Ishikawa (cell line): ENCODE measurements around the gene ZNF92.

Experiments
- CEBPB ChIP-seq: IDR thresholded peaks from 2 replicates; pipeline ENCODE4 v1.6.1; 2012
- CREB1 ChIP-seq: IDR thresholded peaks from 2 replicates; pipeline ENCODE4 v1.6.1; 2012; ENCODE audit warnings: low read depth
- EGR1 ChIP-seq: IDR thresholded peaks from 2 replicates; pipeline ENCODE4 v1.6.1; 2012
- EP300 ChIP-seq: IDR thresholded peaks from 2 replicates; pipeline ENCODE4 v1.6.1; 2012; ENCODE audit warnings: borderline replicate concordance
- FOXM1 ChIP-seq: IDR thresholded peaks from 2 replicates; pipeline ENCODE4 v1.6.1; 2012; ENCODE audit warnings: low read depth, borderline replicate concordance
- NFIC ChIP-seq: IDR thresholded peaks from 2 replicates; pipeline ENCODE4 v1.6.1; 2012
- RAD21 ChIP-seq: IDR thresholded peaks from 2 replicates; pipeline ENCODE4 v1.6.1; 2012; ENCODE audit warnings: low read depth
- TAF1 ChIP-seq: IDR thresholded peaks from 2 replicates; pipeline ENCODE4 v1.6.1; 2012; ENCODE audit warnings: low read depth, mild to moderate bottlenecking
- TCF12 ChIP-seq: IDR thresholded peaks from 2 replicates; pipeline ENCODE4 v1.6.1; 2012; ENCODE audit warnings: low read depth
- TEAD4 ChIP-seq: IDR thresholded peaks from 2 replicates; pipeline ENCODE4 v1.6.1; 2012
- YY1 ChIP-seq: IDR thresholded peaks from 2 replicates; pipeline ENCODE4 v1.6.1; 2012; ENCODE audit warnings: low read depth
- ZBTB7A ChIP-seq: IDR thresholded peaks from 2 replicates; pipeline ENCODE4 v1.6.1; 2012; ENCODE audit warnings: low read depth
- TF ChIP-seq, protein P1 (sequence below): IDR thresholded peaks from 2 replicates; pipeline ENCODE4 v1.6.1; 2012
- TF ChIP-seq, protein P2 (sequence below): IDR thresholded peaks from 2 replicates; pipeline ENCODE4 v1.6.1; 2012; ENCODE audit warnings: low read depth, mild to moderate bottlenecking
- TF ChIP-seq, protein P3 (sequence below): IDR thresholded peaks from 2 replicates; pipeline ENCODE4 v1.6.1; 2012

The ZNF92 gene

DNA sequence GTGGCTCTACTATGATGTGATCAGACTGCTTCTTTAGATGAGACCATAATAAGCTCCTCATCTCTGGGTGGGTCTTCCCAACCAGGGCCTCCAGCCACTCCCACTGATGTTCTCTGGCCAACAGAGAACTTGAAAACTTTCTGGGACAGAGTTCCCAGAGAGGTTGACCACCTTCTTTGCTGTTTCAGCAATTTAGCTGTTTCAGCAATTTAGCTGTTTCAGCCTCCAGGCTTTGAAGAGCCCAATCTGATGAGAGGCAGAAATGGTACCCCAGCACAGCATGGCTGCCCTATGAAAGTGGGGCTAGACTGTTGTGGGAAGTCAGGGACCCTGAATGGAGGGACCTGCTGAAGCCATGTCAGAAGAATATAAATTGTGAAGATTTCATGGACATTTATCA is 49.0 kb downstream of the ZNF92 start:
- no peak for TF ChIP-seq TEAD4

DNA sequence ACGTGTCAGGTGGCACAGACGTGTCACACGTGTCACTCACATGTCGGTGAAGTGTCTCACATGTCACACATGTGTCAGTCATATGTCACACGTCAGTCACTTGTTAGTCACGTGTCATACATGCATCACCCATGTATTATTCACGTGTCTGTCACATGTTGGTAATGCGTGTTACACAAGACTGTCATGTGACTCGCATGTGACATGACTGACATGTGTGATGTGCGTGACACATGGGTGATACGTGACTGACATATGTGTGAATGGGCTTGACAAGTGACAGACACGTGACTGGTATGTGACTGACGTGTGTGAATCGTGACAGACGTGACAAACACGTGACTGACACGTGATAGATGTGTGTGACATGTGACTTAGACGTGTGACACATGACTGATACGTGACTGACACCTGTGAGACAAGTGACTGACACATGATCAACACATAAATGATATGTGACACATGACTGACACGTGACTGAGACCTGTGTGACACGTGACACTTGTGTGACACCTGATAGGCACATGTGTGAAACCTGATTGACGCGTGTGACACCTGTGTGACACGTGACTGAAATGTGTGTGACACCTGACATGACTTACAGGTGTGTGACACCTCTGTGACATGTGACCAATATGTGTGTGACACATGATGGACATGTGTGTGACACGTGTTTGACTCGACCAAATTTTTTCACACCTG is 56.1 kb downstream of the ZNF92 start:
- TF ChIP-seq YY1 (no peak), TAF1 (no peak), FOXM1 (no peak), CREB1 (no peak)
- TF ChIP-seq, protein P1, sequence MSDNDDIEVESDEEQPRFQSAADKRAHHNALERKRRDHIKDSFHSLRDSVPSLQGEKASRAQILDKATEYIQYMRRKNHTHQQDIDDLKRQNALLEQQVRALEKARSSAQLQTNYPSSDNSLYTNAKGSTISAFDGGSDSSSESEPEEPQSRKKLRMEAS: no peak

DNA sequence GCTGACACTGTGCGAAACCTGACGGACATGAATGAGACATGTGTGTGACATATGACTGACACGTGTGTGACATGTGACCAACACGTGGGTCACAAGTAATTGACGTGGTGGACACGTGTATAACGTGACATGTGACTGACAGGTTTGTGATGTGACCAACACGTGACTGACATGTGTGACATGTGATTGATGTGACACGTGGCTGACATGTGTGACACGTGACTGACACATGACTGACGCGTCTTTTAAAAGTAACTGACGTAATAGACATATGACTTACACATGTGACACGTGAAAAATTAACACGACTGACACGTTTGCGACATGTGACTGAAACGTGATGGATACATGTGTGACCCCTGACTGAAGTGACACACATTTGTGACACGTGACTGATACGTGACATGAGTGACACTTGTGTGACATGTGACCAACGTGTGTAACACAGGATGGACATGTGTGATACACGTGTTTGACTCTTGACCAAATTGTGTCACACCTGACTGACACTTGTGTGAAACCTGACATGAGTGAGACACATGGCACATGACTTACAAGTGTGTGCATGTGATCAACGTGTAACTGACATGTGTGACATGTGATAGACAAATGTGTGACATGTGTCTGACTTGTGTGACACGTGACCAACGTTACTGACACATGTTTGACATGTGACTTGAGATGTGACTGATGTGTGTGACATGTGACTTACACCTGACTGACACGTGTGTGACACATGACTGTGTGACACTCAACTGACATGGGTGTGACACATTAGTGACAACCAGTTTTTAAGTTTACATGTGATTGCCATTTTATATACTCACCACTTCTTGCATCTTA is 56.9 kb downstream of the ZNF92 start:
- TF ChIP-seq TEAD4 (no peak), EGR1 (no peak), RAD21 (no peak), YY1 (no peak), TCF12 (no peak), CREB1 (no peak), TAF1 (no peak), EP300 (no peak), FOXM1 (no peak)
- TF ChIP-seq, protein P2, sequence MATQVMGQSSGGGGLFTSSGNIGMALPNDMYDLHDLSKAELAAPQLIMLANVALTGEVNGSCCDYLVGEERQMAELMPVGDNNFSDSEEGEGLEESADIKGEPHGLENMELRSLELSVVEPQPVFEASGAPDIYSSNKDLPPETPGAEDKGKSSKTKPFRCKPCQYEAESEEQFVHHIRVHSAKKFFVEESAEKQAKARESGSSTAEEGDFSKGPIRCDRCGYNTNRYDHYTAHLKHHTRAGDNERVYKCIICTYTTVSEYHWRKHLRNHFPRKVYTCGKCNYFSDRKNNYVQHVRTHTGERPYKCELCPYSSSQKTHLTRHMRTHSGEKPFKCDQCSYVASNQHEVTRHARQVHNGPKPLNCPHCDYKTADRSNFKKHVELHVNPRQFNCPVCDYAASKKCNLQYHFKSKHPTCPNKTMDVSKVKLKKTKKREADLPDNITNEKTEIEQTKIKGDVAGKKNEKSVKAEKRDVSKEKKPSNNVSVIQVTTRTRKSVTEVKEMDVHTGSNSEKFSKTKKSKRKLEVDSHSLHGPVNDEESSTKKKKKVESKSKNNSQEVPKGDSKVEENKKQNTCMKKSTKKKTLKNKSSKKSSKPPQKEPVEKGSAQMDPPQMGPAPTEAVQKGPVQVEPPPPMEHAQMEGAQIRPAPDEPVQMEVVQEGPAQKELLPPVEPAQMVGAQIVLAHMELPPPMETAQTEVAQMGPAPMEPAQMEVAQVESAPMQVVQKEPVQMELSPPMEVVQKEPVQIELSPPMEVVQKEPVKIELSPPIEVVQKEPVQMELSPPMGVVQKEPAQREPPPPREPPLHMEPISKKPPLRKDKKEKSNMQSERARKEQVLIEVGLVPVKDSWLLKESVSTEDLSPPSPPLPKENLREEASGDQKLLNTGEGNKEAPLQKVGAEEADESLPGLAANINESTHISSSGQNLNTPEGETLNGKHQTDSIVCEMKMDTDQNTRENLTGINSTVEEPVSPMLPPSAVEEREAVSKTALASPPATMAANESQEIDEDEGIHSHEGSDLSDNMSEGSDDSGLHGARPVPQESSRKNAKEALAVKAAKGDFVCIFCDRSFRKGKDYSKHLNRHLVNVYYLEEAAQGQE: no peak
- TF ChIP-seq, protein P1: no peak

DNA sequence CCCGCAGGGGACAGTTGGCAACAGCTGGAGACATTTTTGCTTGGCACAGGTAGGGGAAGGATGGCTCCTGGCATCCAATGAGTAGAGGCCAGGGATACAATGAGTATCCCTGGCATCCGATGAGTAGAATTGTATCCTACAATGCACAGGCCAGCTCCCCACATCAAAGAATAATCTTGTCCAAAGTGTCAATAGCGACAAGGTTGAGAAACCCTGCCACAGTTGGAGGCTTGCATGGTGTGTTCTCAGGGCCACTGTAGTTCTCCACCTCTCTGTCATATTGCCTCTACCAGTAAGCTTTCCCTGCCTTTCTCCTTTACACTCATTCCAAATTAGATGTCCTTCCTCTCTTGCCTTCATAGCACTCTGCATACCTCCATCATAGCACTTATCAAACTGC is 60.7 kb downstream of the ZNF92 start:
- TF ChIP-seq, protein P3, sequence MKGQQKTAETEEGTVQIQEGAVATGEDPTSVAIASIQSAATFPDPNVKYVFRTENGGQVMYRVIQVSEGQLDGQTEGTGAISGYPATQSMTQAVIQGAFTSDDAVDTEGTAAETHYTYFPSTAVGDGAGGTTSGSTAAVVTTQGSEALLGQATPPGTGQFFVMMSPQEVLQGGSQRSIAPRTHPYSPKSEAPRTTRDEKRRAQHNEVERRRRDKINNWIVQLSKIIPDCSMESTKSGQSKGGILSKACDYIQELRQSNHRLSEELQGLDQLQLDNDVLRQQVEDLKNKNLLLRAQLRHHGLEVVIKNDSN: no peak

DNA sequence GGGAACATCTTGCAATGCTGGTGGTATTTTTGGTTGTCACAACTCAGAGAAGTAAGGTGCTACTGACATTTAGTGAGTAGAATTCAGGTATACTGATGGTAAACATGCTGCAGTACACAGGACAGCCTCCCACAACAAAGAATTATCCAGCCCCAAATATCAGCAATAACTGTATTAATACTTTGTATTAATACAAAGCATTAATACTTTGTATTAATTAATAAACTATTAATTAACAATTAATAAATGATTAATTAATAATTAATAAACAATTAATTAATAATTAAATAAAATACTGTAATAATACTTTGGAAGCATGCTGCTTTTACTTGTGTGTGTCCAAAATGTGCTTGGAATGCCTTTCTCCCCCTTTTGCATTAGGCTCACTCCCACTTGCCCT is 62.5 kb downstream of the ZNF92 start:
- TF ChIP-seq TAF1: no peak

DNA sequence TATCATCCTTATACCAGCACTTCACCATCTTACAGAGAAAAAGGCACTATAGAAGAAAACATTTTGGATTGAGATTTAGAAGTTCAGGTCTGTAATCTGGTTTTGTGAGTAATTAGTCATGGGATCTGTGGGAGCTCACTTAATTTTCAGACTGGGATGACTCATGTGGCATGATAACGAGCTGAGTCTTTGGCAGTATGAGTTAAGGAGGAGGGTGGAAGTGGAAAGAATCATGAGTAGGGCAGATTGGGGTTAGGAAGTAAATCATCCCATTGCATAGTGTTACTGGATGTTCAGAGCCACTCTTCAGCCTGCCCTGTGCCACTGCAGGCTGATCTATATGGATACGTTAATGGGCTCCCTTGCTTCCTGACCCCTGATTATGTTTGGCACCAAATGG is 64.9 kb downstream of the ZNF92 start:
- TF ChIP-seq TAF1 (no peak), NFIC (no peak), ZBTB7A (no peak), CEBPB (no peak), EP300 (no peak), TCF12 (no peak), CREB1 (no peak), TEAD4 (no peak), FOXM1 (no peak)
- TF ChIP-seq, protein P1: no peak
- TF ChIP-seq, protein P2: no peak
- TF ChIP-seq, protein P3: no peak

DNA sequence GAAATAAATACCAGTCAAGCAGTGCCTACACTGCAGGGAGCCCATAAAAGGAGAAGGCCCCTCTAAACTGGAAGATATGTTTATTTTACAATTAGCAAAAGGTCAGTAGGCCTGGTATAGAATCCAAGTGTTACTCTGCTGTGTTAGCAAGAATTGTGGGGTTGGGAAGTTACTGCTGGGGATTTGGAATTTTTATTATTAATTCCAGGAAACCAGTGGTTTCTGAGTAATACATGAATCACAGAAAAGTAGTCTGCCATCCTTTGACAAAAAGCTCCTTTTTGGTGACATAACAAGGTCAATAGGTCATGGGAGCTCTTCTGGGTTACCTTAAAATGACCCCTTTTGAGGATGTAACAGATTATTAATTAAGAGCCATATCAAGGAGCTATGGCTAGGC is 67.4 kb downstream of the ZNF92 start:
- TF ChIP-seq ZBTB7A: no peak
- no peak for TF ChIP-seq RAD21
- TF ChIP-seq TAF1: no peak
- no peak for TF ChIP-seq TEAD4
- TF ChIP-seq EGR1: no peak
- no peak for TF ChIP-seq CREB1
- TF ChIP-seq, protein P3: no peak
- TF ChIP-seq CEBPB: no peak
- TF ChIP-seq YY1: no peak
- TF ChIP-seq, protein P2: no peak
- TF ChIP-seq TCF12: no peak
- TF ChIP-seq, protein P1: no peak
- no peak for TF ChIP-seq NFIC
- no peak for TF ChIP-seq EP300
- TF ChIP-seq FOXM1: no peak
